NCI-H748 (cell line): ENCODE data around the gene PIGV.

Experiments used
- DNase-seq: peaks from one replicate; lab custom pipeline; 2025; ENCODE audit not compliant: unreplicated experiment; lab: John Stamatoyannopoulos, UW

PIGV gene

GRCh38 chr1:26787706-26788514 lies at the start of gene PIGV:
Gene PIGV (plus strand): TSS chr1:26787950. CDS start chr1:26790816, 2,866 bp downstream.
- peak; percentile 89 for DNase-seq

- DNase-seq, result no peak
These were observed 48.3 kb upstream of the PIGV start for GRCh38 chr1:26739329-26739914.

- no peak for DNase-seq
These were observed 47.6 kb upstream of the PIGV start for GRCh38 chr1:26740023-26740634.

- DNase-seq, result no peak
These were observed 46.8 kb upstream of the PIGV start for GRCh38 chr1:26740952-26741351.

- DNase-seq, result no peak
These were observed 44.2 kb upstream of the PIGV start for GRCh38 chr1:26743426-26744059.

GRCh38 chr1:26744075-26744959 lies 43.4 kb upstream of the PIGV start:
- DNase-seq, result peak; percentile 9

GRCh38 chr1:26745191-26745590 lies 42.6 kb upstream of the PIGV start:
- DNase-seq, result no peak

GRCh38 chr1:26747048-26747447 lies 40.7 kb upstream of the PIGV start:
- DNase-seq, result no peak

GRCh38 chr1:26748351-26748750 lies 39.4 kb upstream of the PIGV start:
- DNase-seq, result no peak

GRCh38 chr1:26749458-26749857 lies 38.3 kb upstream of the PIGV start:
- DNase-seq, result no peak

GRCh38 chr1:26750428-26750827 lies 37.3 kb upstream of the PIGV start:
- no peak for DNase-seq

- no peak for DNase-seq
These were observed 35.2 kb upstream of the PIGV start for GRCh38 chr1:26752519-26752918.

- no peak for DNase-seq
These were observed 33.5 kb upstream of the PIGV start for GRCh38 chr1:26754086-26754874.

- DNase-seq, result no peak
These were observed 29.4 kb upstream of the PIGV start for GRCh38 chr1:26758358-26758757.

GRCh38 chr1:26759531-26759930 lies 28.2 kb upstream of the PIGV start:
- DNase-seq, result no peak

GRCh38 chr1:26761217-26761616 lies 26.5 kb upstream of the PIGV start:
- DNase-seq, result no peak

GRCh38 chr1:26767714-26768113 lies 20.0 kb upstream of the PIGV start:
- no peak for DNase-seq

GRCh38 chr1:26768755-26769154 lies 19.0 kb upstream of the PIGV start:
- DNase-seq, result no peak

- no peak for DNase-seq
These were observed 16.5 kb upstream of the PIGV start for GRCh38 chr1:26771285-26771642.
